ENCODE data around the gene RAI2. TPM values are rescaled to one million over a fixed set of nuclear protein-coding genes. Genes with fewer than 3 reads are reported as not detected.

RAI2 gene
- total RNA-seq, 1 experiment from 2014 or later, result 0.77 TPM

GRCh38 chrX:17860179-17860780 is 818 bp downstream of the RAI2 start (continued):
- no peak for TF ChIP-seq ARID4B (CRISPR knock-in tag; IDR thresholded peaks at IDR 0.05; ENCODE audit: borderline replicate concordance)

GRCh38 chrX:17859609-17860178 is 1.4 kb downstream of the RAI2 start:
- peaks cover 75% of the 10 kb centered on the region for H3K27me3 Mint-ChIP-seq (ENCODE audit: low read depth)
- no peaks in the 10 kb centered on the region for H3K9me3 Mint-ChIP-seq
- no peaks in the 10 kb centered on the region for H3K36me3 Mint-ChIP-seq
- H3K4me1 Mint-ChIP-seq, result peaks cover 16% of the 10 kb centered on the region
- POLR2A ChIA-PET, result no interaction called here
- peak overlapping the region; percentile 78 for H3K4me3 Mint-ChIP-seq
- DNase-seq (ENCODE audit: low spot score) (peak; percentile 11), ATAC-seq (0 out of 2 replicates have a peak, but pooled peaks have one; percentile 25)
- TF ChIP-seq ZNF232 (CRISPR knock-in tag; IDR thresholded peaks at IDR 0.05) (no peak), CREB1 (CRISPR knock-in tag; IDR thresholded peaks at IDR 0.05) (no peak), CREM (CRISPR knock-in tag; IDR thresholded peaks at IDR 0.05) (no peak), GTF2I (CRISPR knock-in tag; conservative IDR thresholded peaks at IDR 0.05) (no peak), AR (CRISPR knock-in tag; IDR thresholded peaks at IDR 0.05) (no peak), ZNF425 (CRISPR knock-in tag; conservative IDR thresholded peaks at IDR 0.05) (no peak), MAX (CRISPR knock-in tag; IDR thresholded peaks at IDR 0.05) (no peak), GABPB1 (CRISPR knock-in tag; IDR thresholded peaks at IDR 0.05) (no peak), JAZF1 (CRISPR knock-in tag; IDR thresholded peaks at IDR 0.05) (no peak), TEAD1 (CRISPR knock-in tag; IDR thresholded peaks at IDR 0.05) (no peak)
- H3K27ac Mint-ChIP-seq, result no peak overlapping the region
- CTCF ChIA-PET, result interaction anchor here (0.9 to 1.3 kb wide), 3 partner anchors 9 to 47 kb away, joined by 3 to 4 read pairs (median 3); no protein-coding TSS in a partner anchor

GRCh38 chrX:17854531-17854930 is 6.6 kb downstream of the RAI2 start:
- Mint-ChIP-seq H3K4me3 (no peak overlapping the region), H3K9me3 (no peaks in the 10 kb centered on the region), H3K36me3 (no peaks in the 10 kb centered on the region), H3K4me1 (peaks cover 10% of the 10 kb centered on the region), H3K27ac (no peak overlapping the region), H3K27me3 (ENCODE audit: low read depth) (peaks cover 37% of the 10 kb centered on the region)
- POLR2A ChIA-PET, result no interaction called here
- TF ChIP-seq ZNF138 (CRISPR knock-in tag; conservative IDR thresholded peaks at IDR 0.05) (no peak), ZNF263 (CRISPR knock-in tag; IDR thresholded peaks at IDR 0.05; ENCODE audit: low read depth) (no peak), FOXK1 (CRISPR knock-in tag; IDR thresholded peaks at IDR 0.05) (no peak), SMAD4 (CRISPR knock-in tag; IDR thresholded peaks at IDR 0.05) (no peak), USF1 (CRISPR knock-in tag; IDR thresholded peaks at IDR 0.05) (no peak), RORB (CRISPR knock-in tag; IDR thresholded peaks at IDR 0.05) (no peak), ZNF317 (CRISPR knock-in tag; IDR thresholded peaks at IDR 0.05; ENCODE audit: borderline replicate concordance, low read depth) (no peak), STAT6 (CRISPR knock-in tag; conservative IDR thresholded peaks at IDR 0.05; ENCODE audit: low read depth) (no peak)
- no peak for DNase-seq (ENCODE audit: low spot score)
- ATAC-seq, result no peak
- CTCF ChIA-PET, result no interaction called here
